AG09309 (cell line): ENCODE results near the gene MIS18BP1.
"Not testable (repeated sequence)": the region's sequence is repeated elsewhere in the genome, so short reads cannot be mapped to it uniquely, and the experiment has no call there.

Experiments
- DNase-seq: peaks from one replicate; pipeline ENCODE4 v3.0.0-alpha.2; 2010; ENCODE audit warnings: low read depth
- H3K4me3 ChIP-seq: 2 replicates; pipeline ENCODE4 v1.5.1; 2011; ENCODE audit warnings: mild to moderate bottlenecking, low read depth, low read length, moderate library complexity; ENCODE audit not compliant: control insufficient read depth
- CTCF ChIP-seq: IDR thresholded peaks from 2 replicates; pipeline ENCODE4 v1.5.1; 2011; ENCODE audit warnings: mild to moderate bottlenecking, low read depth, low read length, inconsistent platforms; ENCODE audit not compliant: insufficient read depth, control insufficient read depth; ENCODE audit errors: missing control alignments

Gene MIS18BP1

GRCh38 chr14:45253070-45253753 lies at the start of gene MIS18BP1:
Gene MIS18BP1, minus strand, starts transcription at chr14:45253202. Its CDS starts 5,916 bp downstream, at chr14:45247286.
- peak; percentile 75 for TF ChIP-seq CTCF
- DNase-seq = peak; percentile 79
- peak within 1 kb of the TSS; percentile 81 for H3K4me3 ChIP-seq

DNA sequence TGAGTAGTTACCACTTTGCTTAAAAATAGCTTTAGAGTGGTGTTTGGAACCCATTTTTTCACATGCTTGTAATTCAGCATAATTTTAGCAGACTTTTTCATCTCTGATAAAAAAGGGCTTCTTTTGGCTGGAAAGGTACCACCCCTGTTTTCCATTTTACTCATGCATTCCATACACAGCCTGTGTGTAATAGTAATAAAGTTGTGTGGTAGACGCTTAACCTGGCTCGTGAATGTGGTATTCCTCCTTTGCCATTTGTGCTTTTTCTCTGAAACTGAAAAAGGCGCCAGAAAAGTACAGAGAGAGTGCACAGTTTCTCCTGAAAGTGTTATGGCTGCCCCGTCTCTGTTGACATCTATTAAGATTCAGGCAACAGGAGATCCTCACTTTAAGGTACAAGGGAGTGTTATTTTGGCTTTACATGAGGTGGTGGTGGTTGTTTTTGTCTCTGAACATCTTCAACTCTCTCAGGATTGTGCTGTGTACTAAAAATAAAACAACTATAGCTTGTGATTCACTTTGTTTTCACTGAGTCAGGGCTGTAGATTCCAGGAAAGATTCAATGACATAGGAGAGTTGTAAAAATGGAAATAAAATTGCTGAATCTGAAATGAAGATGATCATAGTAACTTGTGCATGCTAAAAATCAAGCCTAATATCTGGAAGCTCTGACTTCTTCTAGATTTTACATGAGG lies 45.6 kb upstream of the MIS18BP1 start:
- DNase-seq = no peak
- H3K4me3 ChIP-seq = no peak overlapping the region
- TF ChIP-seq CTCF = no peak

- not testable (repeated sequence) for DNase-seq, H3K4me3 ChIP-seq
These were observed 41.8 kb upstream of the MIS18BP1 start for GRCh38 chr14:45294796-45295195.

DNA sequence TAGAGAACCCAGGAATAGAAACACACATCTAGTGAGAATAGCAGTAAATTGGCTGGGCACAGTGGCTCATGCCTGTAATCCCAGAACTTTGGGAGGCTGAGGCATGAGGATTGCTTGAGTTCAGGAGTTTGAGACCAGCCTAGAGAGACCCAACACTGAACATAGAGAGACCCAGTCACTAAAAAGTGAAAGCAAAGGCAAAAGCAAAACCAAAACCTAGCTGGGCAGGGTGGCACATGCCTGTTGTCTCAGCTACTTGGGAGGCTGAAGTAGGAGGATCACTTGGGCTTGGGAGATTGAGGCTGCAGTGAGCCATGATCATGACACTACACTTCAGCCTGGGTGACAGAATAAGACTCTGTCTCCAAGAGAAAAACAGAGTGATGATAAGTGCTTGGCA lies 37.5 kb upstream of the MIS18BP1 start:
- no peak overlapping the region for H3K4me3 ChIP-seq
- no peak for TF ChIP-seq CTCF
- DNase-seq = no peak

- DNase-seq = no peak
- no peak overlapping the region for H3K4me3 ChIP-seq
- no peak for TF ChIP-seq CTCF
These were observed 34.6 kb upstream of the MIS18BP1 start for GRCh38 chr14:45287610-45288009.

- no peak overlapping the region for H3K4me3 ChIP-seq
- DNase-seq = no peak
- peak; percentile 2 for TF ChIP-seq CTCF
These were observed 31.8 kb upstream of the MIS18BP1 start for GRCh38 chr14:45284802-45285201.

- not testable (repeated sequence) for H3K4me3 ChIP-seq, DNase-seq
These were observed 28.9 kb upstream of the MIS18BP1 start for GRCh38 chr14:45281731-45282400.
